ENCODE results near the gene CNTN3. TPM values are rescaled to one million over a fixed set of nuclear protein-coding genes. Genes with fewer than 3 reads are reported as not detected.
A peak's percentile ranks its signal among the peaks of the same experiment; 100 is the strongest.

CNTN3 gene
- total and polyA plus RNA-seq, 5 donors from 2014 or later: not detected

- Histone ChIP-seq H3K27ac (ENCODE audit: insufficient read depth, low read length, poor library complexity, severe bottlenecking) (no peak overlapping the region), H3K4me3 (ENCODE audit: low read depth, low read length) (no peak overlapping the region), H3K27me3 (ENCODE audit: control insufficient read depth, insufficient read depth, low read length) (no peaks in the 10 kb centered on the region), H3K9me3 (ENCODE audit: control insufficient read depth in 2 of 2, low read length in 2 of 2) (peaks cover 0 to 4% of the 10 kb centered on the region in 2 experiments), H3K4me1 (ENCODE audit: control insufficient read depth, insufficient read depth, low read length, poor library complexity, severe bottlenecking) (no peaks in the 10 kb centered on the region), H3K36me3 (ENCODE audit: control insufficient read depth, insufficient read depth, low read length) (no peaks in the 10 kb centered on the region)
- no peaks in the 10 kb centered on the region for H3K4me1 Mint-ChIP-seq
- ATAC-seq (ENCODE audit: low read depth in 2 of 2) (no peak), DNase-seq (no peak)
- no peak overlapping the region for H3K4me3 Mint-ChIP-seq
- no peaks in the 10 kb centered on the region for H3K36me3 Mint-ChIP-seq
- H3K9me3 Mint-ChIP-seq: peaks cover 0 to 8% (median 2%) of the 10 kb centered on the region in 7 donors
- H3K27me3 Mint-ChIP-seq: no peaks in the 10 kb centered on the region
- no peak overlapping the region for H3K27ac Mint-ChIP-seq
These were observed 22.5 kb downstream of the CNTN3 start for GRCh38 chr3:74591946-74592345.

- H3K27ac ChIP-seq (ENCODE audit: insufficient read depth, low read length, poor library complexity, severe bottlenecking): no peak overlapping the region
- H3K4me3 ChIP-seq (ENCODE audit: low read depth, low read length): no peak overlapping the region
- no peak overlapping the region for H3K4me3 Mint-ChIP-seq
- H3K27me3 Mint-ChIP-seq: no peaks in the 10 kb centered on the region
- H3K4me1 Mint-ChIP-seq: no peaks in the 10 kb centered on the region
- no peak overlapping the region for H3K27ac Mint-ChIP-seq
- no peaks in the 10 kb centered on the region for H3K27me3 ChIP-seq (ENCODE audit: control insufficient read depth, insufficient read depth, low read length)
- DNase-seq: no peak
- no peaks in the 10 kb centered on the region for H3K36me3 Mint-ChIP-seq
- H3K4me1 ChIP-seq (ENCODE audit: control insufficient read depth, insufficient read depth, low read length, poor library complexity, severe bottlenecking): no peaks in the 10 kb centered on the region
- H3K9me3 Mint-ChIP-seq: peaks cover 0 to 11% (median 3%) of the 10 kb centered on the region in 7 donors
- H3K36me3 ChIP-seq (ENCODE audit: control insufficient read depth, insufficient read depth, low read length): no peaks in the 10 kb centered on the region
- ATAC-seq (ENCODE audit: low read depth in 2 of 2): no peak
- peaks cover 0 to 4% of the 10 kb centered on the region in 2 experiments for H3K9me3 ChIP-seq (ENCODE audit: control insufficient read depth in 2 of 2, low read length in 2 of 2)
These were observed 23.1 kb downstream of the CNTN3 start for GRCh38 chr3:74591342-74591741.

GRCh38 chr3:74590620-74591262 is 23.7 kb downstream of the CNTN3 start:
- no peak overlapping the region for H3K4me3 Mint-ChIP-seq
- H3K36me3 ChIP-seq (ENCODE audit: control insufficient read depth, insufficient read depth, low read length): no peaks in the 10 kb centered on the region
- H3K4me1 ChIP-seq (ENCODE audit: control insufficient read depth, insufficient read depth, low read length, poor library complexity, severe bottlenecking): no peaks in the 10 kb centered on the region
- ATAC-seq (ENCODE audit: low read depth in 2 of 2) (no peak), DNase-seq (no peak)
- no peaks in the 10 kb centered on the region for H3K27me3 ChIP-seq (ENCODE audit: control insufficient read depth, insufficient read depth, low read length)
- H3K9me3 ChIP-seq (ENCODE audit: control insufficient read depth in 2 of 2, low read length in 2 of 2): peaks cover 0 to 4% of the 10 kb centered on the region in 2 experiments
- no peaks in the 10 kb centered on the region for H3K4me1 Mint-ChIP-seq
- H3K27me3 Mint-ChIP-seq: no peaks in the 10 kb centered on the region
- no peak overlapping the region for H3K4me3 ChIP-seq (ENCODE audit: low read depth, low read length)
- peaks cover 0 to 14% (median 3%) of the 10 kb centered on the region in 7 donors for H3K9me3 Mint-ChIP-seq
- H3K27ac ChIP-seq (ENCODE audit: insufficient read depth, low read length, poor library complexity, severe bottlenecking): no peak overlapping the region
- no peaks in the 10 kb centered on the region for H3K36me3 Mint-ChIP-seq
- no peak overlapping the region for H3K27ac Mint-ChIP-seq

- Mint-ChIP-seq H3K4me3 (no peak overlapping the region), H3K27me3 (no peaks in the 10 kb centered on the region), H3K4me1 (no peaks in the 10 kb centered on the region), H3K36me3 (no peaks in the 10 kb centered on the region), H3K27ac (no peak overlapping the region), H3K9me3 (peaks cover 0 to 9% (median 3%) of the 10 kb centered on the region in 7 donors)
- Histone ChIP-seq H3K27me3 (ENCODE audit: control insufficient read depth, insufficient read depth, low read length) (no peaks in the 10 kb centered on the region), H3K27ac (ENCODE audit: insufficient read depth, low read length, poor library complexity, severe bottlenecking) (no peak overlapping the region), H3K36me3 (ENCODE audit: control insufficient read depth, insufficient read depth, low read length) (no peaks in the 10 kb centered on the region), H3K4me1 (ENCODE audit: control insufficient read depth, insufficient read depth, low read length, poor library complexity, severe bottlenecking) (no peaks in the 10 kb centered on the region), H3K4me3 (ENCODE audit: low read depth, low read length) (no peak overlapping the region), H3K9me3 (ENCODE audit: control insufficient read depth in 2 of 2, low read length in 2 of 2) (no peaks in the 10 kb centered on the region)
- no peak for ATAC-seq (ENCODE audit: low read depth in 2 of 2)
- DNase-seq: no peak
These were observed 29.7 kb downstream of the CNTN3 start for GRCh38 chr3:74584782-74585181.

- ATAC-seq (ENCODE audit: low read depth in 2 of 2): no peak
- Histone ChIP-seq H3K4me1 (ENCODE audit: control insufficient read depth, insufficient read depth, low read length, poor library complexity, severe bottlenecking) (no peaks in the 10 kb centered on the region), H3K27ac (ENCODE audit: insufficient read depth, low read length, poor library complexity, severe bottlenecking) (no peak overlapping the region), H3K36me3 (ENCODE audit: control insufficient read depth, insufficient read depth, low read length) (no peaks in the 10 kb centered on the region), H3K4me3 (ENCODE audit: low read depth, low read length) (no peak overlapping the region), H3K27me3 (ENCODE audit: control insufficient read depth, insufficient read depth, low read length) (no peaks in the 10 kb centered on the region), H3K9me3 (ENCODE audit: control insufficient read depth in 2 of 2, low read length in 2 of 2) (no peaks in the 10 kb centered on the region)
- H3K9me3 Mint-ChIP-seq: peaks cover 0 to 16% (median 5%) of the 10 kb centered on the region in 7 donors
- no peak for DNase-seq
- H3K4me1 Mint-ChIP-seq: no peaks in the 10 kb centered on the region
- H3K4me3 Mint-ChIP-seq: no peak overlapping the region
- no peaks in the 10 kb centered on the region for H3K36me3 Mint-ChIP-seq
- no peaks in the 10 kb centered on the region for H3K27me3 Mint-ChIP-seq
- H3K27ac Mint-ChIP-seq: no peak overlapping the region
These were observed 31.5 kb downstream of the CNTN3 start for GRCh38 chr3:74582982-74583381.

GRCh38 chr3:74575857-74576256 is 38.6 kb downstream of the CNTN3 start:
- no peaks in the 10 kb centered on the region for H3K36me3 Mint-ChIP-seq
- Histone ChIP-seq H3K4me3 (ENCODE audit: low read depth, low read length) (no peak overlapping the region), H3K27ac (ENCODE audit: insufficient read depth, low read length, poor library complexity, severe bottlenecking) (no peak overlapping the region), H3K4me1 (ENCODE audit: control insufficient read depth, insufficient read depth, low read length, poor library complexity, severe bottlenecking) (no peaks in the 10 kb centered on the region), H3K36me3 (ENCODE audit: control insufficient read depth, insufficient read depth, low read length) (no peaks in the 10 kb centered on the region), H3K9me3 (ENCODE audit: control insufficient read depth in 2 of 2, low read length in 2 of 2) (peaks cover 0 to 4% of the 10 kb centered on the region in 2 experiments), H3K27me3 (ENCODE audit: control insufficient read depth, insufficient read depth, low read length) (no peaks in the 10 kb centered on the region)
- H3K27ac Mint-ChIP-seq: peak overlapping the region in 1 of 3 donors; percentile 5
- no peaks in the 10 kb centered on the region for H3K4me1 Mint-ChIP-seq
- ATAC-seq (ENCODE audit: low read depth in 2 of 2) (no peak), DNase-seq (no peak)
- H3K4me3 Mint-ChIP-seq: no peak overlapping the region
- no peaks in the 10 kb centered on the region for H3K27me3 Mint-ChIP-seq
- H3K9me3 Mint-ChIP-seq: peaks cover 0 to 19% (median 8%) of the 10 kb centered on the region in 7 donors

- Histone ChIP-seq H3K36me3 (ENCODE audit: control insufficient read depth, insufficient read depth, low read length) (no peaks in the 10 kb centered on the region), H3K9me3 (ENCODE audit: control insufficient read depth in 2 of 2, low read length in 2 of 2) (peaks cover 3 to 11% of the 10 kb centered on the region in 2 experiments), H3K27me3 (ENCODE audit: control insufficient read depth, insufficient read depth, low read length) (no peaks in the 10 kb centered on the region), H3K27ac (ENCODE audit: insufficient read depth, low read length, poor library complexity, severe bottlenecking) (no peak overlapping the region), H3K4me1 (ENCODE audit: control insufficient read depth, insufficient read depth, low read length, poor library complexity, severe bottlenecking) (no peaks in the 10 kb centered on the region), H3K4me3 (ENCODE audit: low read depth, low read length) (no peak overlapping the region)
- no peak for DNase-seq
- ATAC-seq (ENCODE audit: low read depth in 2 of 2): no peak
- Mint-ChIP-seq H3K4me3 (no peak overlapping the region), H3K27me3 (no peaks in the 10 kb centered on the region), H3K4me1 (no peaks in the 10 kb centered on the region), H3K9me3 (peaks cover 0 to 25% (median 10%) of the 10 kb centered on the region in 7 donors), H3K27ac (no peak overlapping the region), H3K36me3 (no peaks in the 10 kb centered on the region)
These were observed 43.3 kb downstream of the CNTN3 start for GRCh38 chr3:74571118-74571517.

All from CD4-positive, CD25-positive, alpha-beta regulatory T cell (primary cell).